Natural killer cell treated with Interleukin-12 subunit alpha and Interleukin-12 subunit beta and Interleukin-15 and Interleukin-18, amount 100 ng/mL, for 72 hours (primary cell): ENCODE results near the gene CLEC18B. TPM values are rescaled to one million over a fixed set of nuclear protein-coding genes. Genes with fewer than 3 reads are reported as not detected.
"Not testable (repeated sequence)": the region's sequence is repeated elsewhere in the genome, so short reads cannot be mapped to it uniquely, and the experiment has no call there.

ENCODE experiments used
- ATAC-seq, 2 donors: fragments of 150-1000 bp; cut with Tn5 transposase in 1 of 2; sonication (Bioruptor Pico), chemical (Tn5 transposase) in 1 of 2; 2 replicates each; pipeline ENCODE4 v1.10.0; 2021
- DNase-seq: peaks from one replicate; pipeline ENCODE4 v3.0.0; 2022; ENCODE audit warnings: low spot score
- H3K27ac Mint-ChIP-seq, 2 donors: 1 replicate in 1 of 2; 2 replicates in 1 of 2; pipeline ENCODE4 v1.8.0; 2022; ENCODE audit warnings: mixed read lengths in 2 of 2, mild to moderate bottlenecking in 1 of 2, moderate library complexity in 1 of 2
- H3K27me3 Mint-ChIP-seq, 2 donors: 1 replicate in 1 of 2; 2 replicates in 1 of 2; pipeline ENCODE4 v1.8.0; 2022; ENCODE audit warnings: mixed read lengths in 2 of 2
- H3K36me3 Mint-ChIP-seq: one replicate; pipeline ENCODE4 v1.8.0; 2022; ENCODE audit warnings: mixed read lengths
- H3K4me1 Mint-ChIP-seq, 2 donors: 1 replicate in 1 of 2; 2 replicates in 1 of 2; pipeline ENCODE4 v1.8.0; 2022; ENCODE audit warnings: low read depth in 2 of 2, mixed read lengths in 2 of 2, mild to moderate bottlenecking in 1 of 2
- H3K4me3 Mint-ChIP-seq: one replicate; pipeline ENCODE4 v1.8.0; 2022; ENCODE audit warnings: mixed read lengths
- H3K9me3 Mint-ChIP-seq: 2 replicates; pipeline ENCODE4 v1.8.0; 2022; ENCODE audit warnings: mixed read lengths
- total RNA-seq, 2 donors: library from RNA; stranded (reverse); gene quantifications; one replicate each; pipeline ENCODE4 v1.2.3, GENCODE V29; 2022

The CLEC18B gene
- total RNA-seq, 2 donors from 2014 or later = 1.4 to 2.2 TPM

GRCh38 chr16:74370338-74371135, 50.7 kb downstream of the CLEC18B start:
- H3K36me3 Mint-ChIP-seq, H3K4me3 Mint-ChIP-seq, ATAC-seq, H3K9me3 Mint-ChIP-seq, H3K27ac Mint-ChIP-seq, H3K27me3 Mint-ChIP-seq, DNase-seq: not testable (repeated sequence)
- peaks cover 10 to 17% of the 10 kb centered on the region in 2 donors for H3K4me1 Mint-ChIP-seq

DNA sequence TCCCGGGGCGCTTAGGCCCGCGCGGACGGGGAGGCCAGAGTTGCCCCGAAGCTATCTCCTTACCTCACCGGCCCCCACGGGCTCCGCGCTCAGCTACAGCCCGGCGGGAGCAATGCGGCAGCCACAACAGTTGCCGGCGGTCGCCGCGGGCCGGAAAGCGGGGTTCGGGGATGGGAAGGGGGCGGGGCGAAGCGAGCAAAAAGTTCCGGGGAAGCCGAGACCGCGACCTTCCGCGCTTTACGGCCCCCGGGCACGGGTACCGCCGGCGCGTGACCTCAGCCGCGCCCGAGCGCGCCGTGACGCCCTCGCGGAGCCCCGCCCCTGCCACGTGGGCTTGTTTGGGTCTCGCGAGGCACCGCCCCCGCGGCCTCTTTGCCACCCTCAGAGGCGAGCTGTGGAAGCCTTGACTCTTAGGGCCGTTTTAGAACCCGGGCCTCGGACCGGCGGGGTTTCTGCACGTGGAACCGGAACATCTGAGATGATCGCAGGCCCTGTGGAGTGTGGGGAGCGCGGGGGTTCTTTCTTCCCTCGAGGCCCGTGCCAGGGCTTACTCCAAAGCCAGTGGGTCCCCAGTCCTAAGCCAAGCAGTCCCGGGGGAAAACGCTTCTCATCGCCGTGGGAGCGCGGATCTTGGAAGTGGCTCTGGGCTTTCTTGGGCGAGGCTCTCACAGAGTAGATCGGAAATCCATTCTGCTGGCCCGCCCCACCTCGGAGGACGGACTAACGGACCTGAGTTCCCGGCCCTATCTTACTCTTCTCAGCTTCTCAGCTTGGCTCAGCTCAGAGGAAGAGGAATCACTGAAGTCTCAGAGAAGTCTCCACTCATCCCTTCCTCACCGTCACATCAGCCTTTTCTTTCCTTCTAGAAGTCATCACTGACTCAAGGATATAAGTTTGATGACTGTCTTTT, 53.0 kb downstream of the CLEC18B start:
- H3K36me3 Mint-ChIP-seq, H3K9me3 Mint-ChIP-seq, H3K27me3 Mint-ChIP-seq: not testable (repeated sequence)
- Mint-ChIP-seq H3K27ac (peak overlapping the region; percentile 52 to 94), H3K4me1 (peaks cover 13 to 17% of the 10 kb centered on the region in 2 donors), H3K4me3 (peak overlapping the region; percentile 73)
- ATAC-seq = peak; percentile 97 to 98
- DNase-seq = peak; percentile 99

DNA sequence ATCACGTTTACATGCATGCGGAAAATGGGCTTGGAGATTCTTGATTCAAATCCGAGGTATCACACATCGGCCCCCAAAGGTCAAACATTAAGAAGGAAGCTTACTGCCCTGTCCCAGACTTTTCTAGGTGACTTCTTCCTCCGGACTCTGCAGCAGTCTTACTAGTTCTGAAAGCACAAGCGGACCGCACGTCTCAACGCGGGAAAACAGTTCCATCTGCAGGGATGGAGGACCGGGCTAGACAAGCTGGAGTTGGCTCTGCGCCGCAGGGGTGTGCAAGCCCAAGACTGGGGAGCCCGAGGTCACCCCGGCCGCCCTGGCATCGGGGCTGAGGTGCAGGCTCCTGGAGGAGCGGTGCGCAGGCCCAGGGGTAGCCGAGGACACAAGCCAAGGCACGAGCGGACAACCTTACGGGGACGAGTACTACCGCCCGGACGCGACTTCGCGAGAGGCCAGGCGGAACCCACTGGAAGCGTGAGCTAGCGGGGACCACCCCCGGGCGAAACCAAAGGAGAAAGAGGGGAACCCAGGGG, 53.7 kb downstream of the CLEC18B start:
- Mint-ChIP-seq H3K4me1 (peaks cover 13 to 17% of the 10 kb centered on the region in 2 donors), H3K27ac (peak overlapping the region; percentile 52 to 94), H3K4me3 (peak overlapping the region; percentile 73)
- not testable (repeated sequence) for H3K36me3 Mint-ChIP-seq, H3K27me3 Mint-ChIP-seq, H3K9me3 Mint-ChIP-seq
- ATAC-seq (peak in 1 of 2 donors; percentile 61), DNase-seq (peak; percentile 65)

GRCh38 chr16:74361646-74362610, 59.4 kb downstream of the CLEC18B start:
- not testable (repeated sequence) for H3K4me3 Mint-ChIP-seq, H3K9me3 Mint-ChIP-seq, H3K36me3 Mint-ChIP-seq, H3K27me3 Mint-ChIP-seq, DNase-seq
- peak; percentile 22 to 50 for ATAC-seq
- Mint-ChIP-seq H3K27ac (peak overlapping the region in 1 of 2 donors; percentile 29), H3K4me1 (peaks cover 6 to 13% of the 10 kb centered on the region in 2 donors)

Other genes with a start within 250 kb of the CLEC18B start
- gene PSMD7, start 124.7 kb downstream of the CLEC18B start, total RNA-seq = 100 to 1,000 TPM; 116 to 117 TPM
- 1 to 10 TPM; 2.5 to 8.0 TPM for gene NPIPB15, start 45.2 kb downstream of the CLEC18B start, total RNA-seq
- gene GLG1, start 185.6 kb upstream of the CLEC18B start, total RNA-seq = 10 to 100 TPM; 69.6 to 98.9 TPM
- gene RFWD3, start 245.4 kb upstream of the CLEC18B start, total RNA-seq = 100 to 1,000 TPM in 1 of 2 donors, 10 to 100 TPM in 1; 76.7 to 148 TPM